ENCODE measurements around the gene BCL7A. TPM values are rescaled to one million over a fixed set of nuclear protein-coding genes. Genes with fewer than 3 reads are reported as not detected.

The BCL7A gene
- polyA plus RNA-seq, 2 donors, result 1.0 to 2.1 TPM

Other genes with a start within 250 kb of the BCL7A start
- gene RHOF, start 228.2 kb upstream of the BCL7A start, polyA plus RNA-seq, result 1 to 10 TPM; 5.8 to 6.4 TPM
- 10 to 100 TPM in 1 of 2 donors, 1 to 10 TPM in 1; 7.7 to 12.8 TPM for gene SETD1B, start 217.9 kb upstream of the BCL7A start, polyA plus RNA-seq
- gene HPD, start 163.0 kb upstream of the BCL7A start, polyA plus RNA-seq, result under 1 TPM; 0.29 to 0.31 TPM
- gene PSMD9, start 133.1 kb upstream of the BCL7A start, polyA plus RNA-seq, result 10 to 100 TPM; 18.3 to 88.2 TPM
- under 1 TPM; 0.33 to 0.42 TPM for gene CFAP251, start 103.3 kb upstream of the BCL7A start, polyA plus RNA-seq
- 10 to 100 TPM in 1 of 2 donors, 1 to 10 TPM in 1; 8.2 to 18.0 TPM for gene MLXIP, start 56.9 kb downstream of the BCL7A start, polyA plus RNA-seq
- gene IL31, start 152.3 kb downstream of the BCL7A start, polyA plus RNA-seq, result not detected
- gene LRRC43, start 161.2 kb downstream of the BCL7A start, polyA plus RNA-seq, result under 1 TPM in 1 of 2 donors, not detected in 1; 0.21 TPM
- gene B3GNT4, start 181.8 kb downstream of the BCL7A start, polyA plus RNA-seq, result 1 to 10 TPM in 1 of 2 donors, under 1 TPM in 1; 0.62 to 1.4 TPM
- 10 to 100 TPM; 17.9 to 31.1 TPM for gene DIABLO, start 204.2 kb downstream of the BCL7A start, polyA plus RNA-seq
- gene VPS33A, start 244.6 kb downstream of the BCL7A start, polyA plus RNA-seq, result 1 to 10 TPM; 6.1 to 8.6 TPM